Activated naive CD4-positive, alpha-beta T cell treated with Interleukin-2 at 50 U/mL for 16 hours (primary cell): ENCODE measurements around the gene TBC1D1.

ENCODE experiments used
- DNase-seq: peaks from one replicate; pipeline ENCODE4 v3.0.0-alpha.2; 2020

The TBC1D1 gene

DNA sequence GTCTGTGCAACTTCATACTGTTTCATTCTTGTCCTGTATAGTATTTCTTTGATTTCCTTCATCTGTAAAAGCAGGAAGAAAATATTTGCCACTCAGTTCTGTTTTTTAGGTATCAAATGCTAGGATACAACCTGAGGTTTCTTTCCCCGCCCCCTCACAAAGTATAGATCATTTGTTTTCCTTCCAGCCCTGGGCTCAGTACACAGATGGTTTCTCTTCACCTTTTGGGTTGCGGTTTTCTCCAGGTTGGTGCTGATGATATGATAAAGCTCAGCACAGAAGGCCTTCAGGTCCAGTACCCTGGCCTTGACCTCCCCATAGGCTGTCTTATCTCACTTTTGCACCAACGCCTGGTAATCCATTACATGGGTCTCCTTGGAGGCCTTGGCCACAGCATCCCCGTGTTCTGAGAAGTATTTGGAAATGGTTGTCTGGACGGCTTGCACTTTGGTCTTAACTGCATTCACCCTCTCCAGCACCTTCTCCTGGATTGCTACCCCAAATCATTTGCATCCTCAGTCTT, 104.5 kb downstream of the TBC1D1 start:
- DNase-seq: no peak

DNA sequence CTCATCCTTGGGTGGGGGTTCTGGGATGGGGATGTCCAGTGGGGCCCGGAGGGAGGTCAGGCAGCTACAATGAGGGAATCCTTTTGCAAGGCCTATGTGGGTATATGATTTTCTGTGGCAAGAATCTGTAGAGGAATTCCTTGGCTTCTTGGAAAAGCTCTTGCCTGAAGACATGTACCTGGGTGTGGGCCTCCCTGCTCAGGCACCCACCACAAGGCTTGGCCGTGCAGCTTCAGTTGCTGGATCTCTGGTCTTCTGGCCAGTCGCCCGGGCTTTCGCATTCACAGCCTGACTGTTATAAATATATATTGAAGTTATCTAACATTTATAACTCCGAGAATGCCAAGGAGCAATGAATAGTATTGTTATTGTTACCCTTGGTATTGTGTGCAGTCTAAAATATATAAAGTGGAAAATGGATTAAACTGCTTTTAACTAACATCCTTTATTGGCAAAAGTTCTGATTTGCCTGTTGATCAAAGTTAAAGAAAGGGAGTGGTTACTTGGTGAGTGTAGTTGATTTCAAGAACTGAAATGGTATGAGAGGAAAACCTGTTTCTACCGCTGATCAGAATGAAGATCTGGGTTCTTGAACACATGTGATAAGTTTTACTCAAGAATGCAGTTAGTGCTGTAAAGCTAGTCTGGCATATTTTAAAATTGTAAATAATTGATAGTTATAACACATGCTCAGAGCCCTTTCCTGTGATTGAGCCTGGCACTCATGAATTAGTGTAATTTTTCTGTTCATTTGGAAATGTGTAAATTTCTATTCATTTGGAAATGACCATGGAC, 105.3 kb downstream of the TBC1D1 start:
- no peak for DNase-seq

- DNase-seq: no peak
These were observed 107.3 kb downstream of the TBC1D1 start for GRCh38 chr4:37998226-37998625.

DNA sequence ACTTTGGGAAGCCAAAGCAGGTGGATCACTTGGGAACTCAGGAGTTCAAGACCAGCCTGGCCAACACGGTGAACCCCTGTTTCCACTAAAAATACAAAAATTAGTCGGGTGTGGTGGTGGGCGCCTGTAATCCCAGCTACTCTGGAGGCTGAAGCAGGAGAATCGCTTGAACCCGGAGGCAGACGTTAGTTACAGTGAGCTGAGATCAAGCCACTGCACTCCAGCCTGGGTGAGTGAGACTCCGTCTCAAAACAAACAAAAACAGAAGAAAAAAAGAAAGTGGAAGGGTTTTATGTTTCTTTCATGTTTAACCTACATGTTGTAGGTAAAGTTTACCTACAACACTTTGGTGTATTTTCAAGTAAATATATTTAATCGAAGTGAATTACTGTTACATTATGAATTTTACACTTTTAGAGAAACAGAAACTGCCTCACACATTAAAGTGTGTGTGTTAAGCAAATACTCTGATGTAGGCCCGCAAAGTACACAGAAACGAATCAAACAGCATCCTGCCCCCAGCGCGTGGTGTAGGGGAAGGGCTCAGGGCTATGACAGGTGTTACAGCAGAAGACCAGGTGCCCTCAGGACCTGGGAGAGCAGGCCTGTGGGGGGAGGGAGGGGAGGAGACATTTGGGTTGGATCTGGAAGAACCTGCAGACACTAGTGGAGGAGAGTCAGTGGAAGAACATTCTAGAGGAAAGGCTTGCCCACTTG, 108.3 kb downstream of the TBC1D1 start:
- DNase-seq: no peak

DNA sequence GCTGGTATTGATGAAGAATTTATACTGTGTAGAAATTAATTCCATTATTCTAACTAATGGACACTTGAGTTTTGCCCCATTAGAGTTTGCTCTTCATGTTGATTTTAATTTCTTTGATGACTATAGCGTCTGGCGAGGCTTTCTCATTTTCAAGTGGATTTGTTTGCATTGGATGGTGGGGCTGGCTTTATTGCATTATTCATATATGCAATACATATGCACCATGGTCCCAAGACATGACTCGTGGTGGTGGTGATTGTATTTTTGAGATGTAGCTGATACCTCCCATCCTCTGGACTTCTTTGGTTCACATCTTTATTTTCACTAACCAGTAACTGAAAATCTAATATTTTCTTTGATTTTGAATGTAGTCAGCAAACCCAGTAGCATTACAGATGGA, 109.1 kb downstream of the TBC1D1 start:
- DNase-seq: no peak

- no peak for DNase-seq
These were observed 111.0 kb downstream of the TBC1D1 start for GRCh38 chr4:38001927-38002326.

DNA sequence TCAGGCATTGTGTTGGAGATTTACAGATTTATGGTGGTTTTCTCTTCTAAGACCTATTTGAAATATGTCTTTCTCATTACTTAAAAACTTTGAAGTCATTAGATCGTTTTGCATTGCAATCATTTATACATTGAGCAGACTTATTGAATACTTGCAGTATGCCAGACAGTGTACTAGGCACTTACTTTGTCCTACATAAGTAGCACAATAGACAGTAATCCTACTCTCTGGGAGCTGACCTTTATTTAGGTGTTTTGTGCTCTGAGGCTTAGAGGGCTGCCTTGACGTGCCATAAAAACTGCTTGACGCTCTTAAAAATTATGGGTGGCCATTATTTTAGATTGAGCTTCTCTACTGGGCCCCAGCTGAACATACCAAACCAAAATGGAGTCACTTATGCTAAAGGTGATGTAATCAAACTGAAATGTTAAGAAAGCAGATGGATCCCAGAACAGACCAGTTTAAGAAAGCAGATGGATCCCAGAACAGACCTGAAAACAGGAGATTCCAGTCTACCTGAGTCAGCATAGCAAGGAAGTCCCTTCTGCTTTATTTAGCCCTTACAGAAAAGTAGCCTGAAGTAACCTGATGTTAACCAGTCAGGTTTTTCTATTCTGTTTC, 111.7 kb downstream of the TBC1D1 start:
- DNase-seq: no peak

- no peak for DNase-seq
These were observed 112.2 kb downstream of the TBC1D1 start for GRCh38 chr4:38003102-38003501.

DNA sequence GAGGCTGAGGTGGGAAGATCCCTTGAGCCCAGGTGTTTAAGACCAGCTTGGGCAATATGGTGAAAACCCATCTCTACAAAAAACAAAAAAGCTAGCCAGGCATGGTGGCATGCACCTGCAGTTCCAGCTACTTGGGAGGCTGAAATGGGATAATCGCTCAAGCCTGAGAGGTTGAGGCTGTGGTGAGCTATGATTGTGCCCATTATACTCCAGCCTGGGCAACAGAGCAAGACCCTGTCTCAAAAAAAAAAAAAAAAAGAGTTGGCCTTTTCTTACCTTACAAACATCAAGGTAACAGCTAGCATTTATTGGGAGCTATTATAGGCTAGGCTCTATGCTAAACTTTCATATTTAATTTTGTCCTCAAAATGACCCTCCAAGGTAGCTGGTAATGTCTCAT, 112.7 kb downstream of the TBC1D1 start:
- DNase-seq: no peak

DNA sequence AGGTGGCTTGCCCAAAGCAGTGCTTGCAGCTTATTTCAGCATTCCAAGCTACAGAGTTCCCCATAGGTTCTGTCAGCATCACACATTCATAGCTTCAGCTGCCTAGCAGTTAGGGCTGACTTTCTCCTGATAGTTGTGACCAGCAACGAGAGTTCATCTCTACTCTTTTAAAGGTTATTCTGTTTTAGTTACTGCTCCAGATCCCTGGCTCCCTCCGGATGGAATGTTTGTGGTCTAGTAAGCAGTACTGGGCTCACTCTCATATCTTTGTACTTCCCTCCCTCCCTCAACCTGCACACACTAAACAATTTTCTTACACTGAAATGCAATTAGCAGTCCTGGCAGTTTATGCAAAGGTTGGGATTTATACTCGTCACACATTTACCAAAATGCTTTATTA, 113.2 kb downstream of the TBC1D1 start:
- DNase-seq: no peak

DNA sequence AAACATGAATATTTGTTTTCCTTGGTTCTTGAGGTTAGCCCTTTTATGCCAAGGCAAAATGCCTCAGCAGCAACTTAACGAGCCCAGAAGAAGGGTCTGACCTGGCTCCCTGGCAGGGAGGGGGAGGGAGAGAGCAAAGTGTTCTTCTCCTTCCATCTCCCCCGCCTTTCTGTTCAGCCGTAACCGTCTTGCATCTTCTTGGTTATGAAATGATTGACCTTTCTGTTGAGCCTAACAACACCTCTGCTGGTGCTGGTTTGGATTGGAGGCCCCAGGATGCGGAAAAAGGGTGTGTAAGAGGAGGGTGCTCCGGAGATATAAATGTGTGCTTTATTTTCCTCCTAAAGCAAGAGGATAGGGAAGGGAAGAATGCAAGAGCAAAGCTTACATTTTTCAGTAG, 114.0 kb downstream of the TBC1D1 start:
- DNase-seq: no peak

GRCh38 chr4:38005637-38006036, 114.8 kb downstream of the TBC1D1 start:
- no peak for DNase-seq

DNA sequence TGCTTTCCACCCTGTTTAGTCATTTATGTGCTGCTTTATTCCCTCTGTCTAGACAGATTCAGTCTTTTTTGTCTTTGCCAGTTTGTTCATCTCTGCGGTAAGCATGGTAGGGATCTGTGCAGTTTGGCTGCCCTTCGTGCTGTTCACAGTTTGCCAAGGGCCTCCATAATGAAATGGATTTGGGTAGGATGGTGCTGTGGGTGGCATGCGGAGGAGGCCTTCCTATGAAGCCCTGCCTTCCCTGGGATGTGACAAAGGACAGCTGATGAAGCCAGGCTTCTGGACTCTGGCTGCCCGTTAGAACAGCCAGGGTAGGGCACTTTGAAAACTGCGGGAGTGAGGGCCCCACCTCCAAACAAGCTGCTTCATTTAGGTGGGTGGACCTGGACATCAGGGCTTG, 116.8 kb downstream of the TBC1D1 start:
- DNase-seq: no peak

DNA sequence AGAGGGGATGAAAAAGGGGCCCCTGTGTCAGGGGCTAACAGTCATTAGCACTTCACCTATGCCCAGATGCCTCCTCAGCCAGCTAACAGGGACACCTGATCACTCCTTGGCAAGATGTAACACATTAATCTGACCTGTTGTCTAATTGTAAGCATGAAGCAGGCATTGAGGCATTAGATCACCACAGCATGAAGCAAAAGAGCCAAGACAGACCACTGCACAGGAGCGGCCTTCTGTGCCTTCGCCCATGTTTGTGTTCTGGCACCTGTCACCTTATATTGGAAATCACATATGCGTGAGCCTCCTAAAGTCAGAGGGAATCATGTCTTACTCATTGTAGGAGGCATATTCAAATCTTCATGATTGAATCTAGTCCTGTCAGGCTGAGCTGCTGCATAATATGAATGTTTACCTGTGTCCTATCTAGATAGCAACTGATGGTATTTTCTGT, 117.7 kb downstream of the TBC1D1 start:
- no peak for DNase-seq

- DNase-seq: no peak
These were observed 118.5 kb downstream of the TBC1D1 start for GRCh38 chr4:38009421-38009820.

GRCh38 chr4:38009949-38010348, 119.1 kb downstream of the TBC1D1 start:
- no peak for DNase-seq

DNA sequence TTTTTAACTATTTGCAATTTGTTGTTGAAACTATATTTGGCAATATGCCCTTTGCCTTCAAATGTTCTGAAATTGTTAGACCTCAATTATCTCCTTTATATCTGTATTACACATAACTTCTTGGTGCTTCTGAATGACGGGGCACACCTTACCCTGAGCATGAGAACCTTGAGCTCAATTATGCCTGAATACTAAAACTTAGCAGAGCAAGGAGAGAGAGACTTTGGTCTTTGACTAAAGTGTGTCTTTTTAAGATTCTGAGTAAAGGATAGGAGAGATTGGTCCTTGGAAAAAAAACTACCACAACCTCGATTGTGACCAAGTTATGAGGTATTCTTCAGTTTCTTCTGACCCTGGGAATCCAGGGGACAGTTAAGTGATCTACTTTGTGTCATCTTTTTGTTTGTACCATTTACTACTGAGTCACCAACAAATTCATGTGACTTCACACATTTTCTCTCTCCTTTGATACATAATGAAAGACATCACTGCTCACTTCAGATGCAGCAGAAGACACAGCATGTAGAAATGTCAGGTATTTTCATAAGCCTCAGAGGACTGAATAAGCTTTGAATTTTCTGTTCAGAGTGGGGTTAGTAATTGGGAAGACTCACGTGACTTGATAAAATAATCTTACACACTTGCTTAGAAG, 120.8 kb downstream of the TBC1D1 start:
- no peak for DNase-seq

DNA sequence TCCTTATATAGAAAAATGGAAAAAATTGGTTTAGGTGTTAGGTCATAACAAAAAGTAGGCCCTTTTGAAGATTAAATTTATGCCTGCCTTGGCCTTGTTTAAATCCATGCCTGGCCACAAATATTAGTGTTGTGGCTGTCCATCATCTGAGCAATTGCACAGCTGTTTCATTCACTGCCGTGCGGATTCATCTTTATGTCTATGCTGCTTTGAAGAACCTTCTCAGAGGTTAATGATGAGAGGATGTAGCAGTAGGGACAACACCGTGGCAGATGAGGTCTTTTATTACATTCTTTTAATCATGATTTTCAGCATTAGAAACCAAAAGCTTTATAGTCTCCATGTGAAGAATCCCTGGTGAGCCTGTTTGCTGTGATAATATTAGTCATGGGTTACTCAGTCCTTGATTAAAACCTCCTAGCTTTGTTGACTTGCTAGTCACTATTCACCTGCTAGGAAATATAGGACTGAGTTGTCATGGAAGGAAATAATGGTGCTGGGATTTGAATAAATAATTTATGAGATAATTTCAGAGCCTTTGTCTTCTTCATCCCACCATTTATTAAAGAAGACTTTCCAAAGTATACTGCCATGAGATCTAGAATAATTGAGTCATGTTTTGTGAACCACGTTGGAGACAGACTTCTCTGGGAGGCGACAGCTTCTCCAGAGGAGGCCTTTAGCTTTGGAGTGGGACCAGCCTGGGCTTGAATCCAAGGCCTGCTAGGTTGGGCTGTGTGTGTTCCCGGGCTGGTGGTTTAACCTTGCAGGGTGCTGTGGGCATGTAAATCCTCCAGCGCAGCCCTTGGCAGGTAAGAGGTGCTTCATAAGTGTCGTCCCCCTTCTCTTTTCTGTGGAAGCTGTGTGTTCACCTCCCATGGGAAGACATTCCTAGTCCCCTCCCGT, 122.8 kb downstream of the TBC1D1 start:
- DNase-seq: no peak

- DNase-seq: no peak
These were observed 123.6 kb downstream of the TBC1D1 start for GRCh38 chr4:38014421-38014852.

- DNase-seq: no peak
These were observed 125.1 kb downstream of the TBC1D1 start for GRCh38 chr4:38015886-38016515.

GRCh38 chr4:38016698-38017097, 125.8 kb downstream of the TBC1D1 start:
- DNase-seq: no peak

DNA sequence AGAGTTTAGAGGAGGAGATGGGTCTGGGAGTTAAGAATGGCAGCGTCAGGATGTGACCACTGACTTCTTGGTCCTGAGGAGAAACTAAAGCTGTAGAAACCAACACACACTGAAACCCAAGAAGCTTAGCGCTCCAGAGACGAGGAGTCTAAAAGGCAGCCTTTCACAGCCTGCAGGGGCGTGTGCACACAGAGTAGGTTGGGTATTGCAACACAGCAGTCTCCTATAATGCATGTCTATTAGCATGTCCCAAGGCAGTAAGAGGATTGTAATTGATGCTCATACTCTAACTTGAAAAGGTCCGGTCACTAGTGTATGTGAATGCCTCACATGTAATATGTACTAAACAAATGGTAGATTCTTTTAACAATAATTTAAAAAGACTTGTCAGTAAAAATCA, 126.7 kb downstream of the TBC1D1 start:
- DNase-seq: no peak
